ENCODE data around the gene CFAP58. TPM values are rescaled to one million over a fixed set of nuclear protein-coding genes. Genes with fewer than 3 reads are reported as not detected.

The CFAP58 gene, protein sequence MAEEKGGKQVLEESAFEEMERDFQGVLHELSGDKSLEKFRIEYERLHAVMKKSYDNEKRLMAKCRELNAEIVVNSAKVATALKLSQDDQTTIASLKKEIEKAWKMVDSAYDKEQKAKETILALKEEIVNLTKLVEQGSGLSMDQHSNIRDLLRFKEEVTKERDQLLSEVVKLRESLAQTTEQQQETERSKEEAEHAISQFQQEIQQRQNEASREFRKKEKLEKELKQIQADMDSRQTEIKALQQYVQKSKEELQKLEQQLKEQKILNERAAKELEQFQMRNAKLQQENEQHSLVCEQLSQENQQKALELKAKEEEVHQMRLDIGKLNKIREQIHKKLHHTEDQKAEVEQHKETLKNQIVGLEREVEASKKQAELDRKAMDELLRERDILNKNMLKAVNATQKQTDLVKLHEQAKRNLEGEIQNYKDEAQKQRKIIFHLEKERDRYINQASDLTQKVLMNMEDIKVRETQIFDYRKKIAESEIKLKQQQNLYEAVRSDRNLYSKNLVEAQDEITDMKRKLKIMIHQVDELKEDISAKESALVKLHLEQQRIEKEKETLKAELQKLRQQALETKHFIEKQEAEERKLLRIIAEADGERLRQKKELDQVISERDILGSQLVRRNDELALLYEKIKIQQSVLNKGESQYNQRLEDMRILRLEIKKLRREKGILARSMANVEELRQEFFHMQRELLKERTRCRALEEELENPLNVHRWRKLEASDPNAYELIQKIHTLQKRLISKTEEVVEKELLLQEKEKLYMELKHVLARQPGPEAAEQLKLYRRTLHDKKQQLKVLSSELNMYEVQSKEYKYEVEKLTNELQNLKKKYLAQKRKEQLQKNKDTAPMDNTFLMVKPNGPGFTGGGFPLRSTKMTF
- total RNA-seq, result 0.55 and 1.1 TPM in 2 replicates

DNA sequence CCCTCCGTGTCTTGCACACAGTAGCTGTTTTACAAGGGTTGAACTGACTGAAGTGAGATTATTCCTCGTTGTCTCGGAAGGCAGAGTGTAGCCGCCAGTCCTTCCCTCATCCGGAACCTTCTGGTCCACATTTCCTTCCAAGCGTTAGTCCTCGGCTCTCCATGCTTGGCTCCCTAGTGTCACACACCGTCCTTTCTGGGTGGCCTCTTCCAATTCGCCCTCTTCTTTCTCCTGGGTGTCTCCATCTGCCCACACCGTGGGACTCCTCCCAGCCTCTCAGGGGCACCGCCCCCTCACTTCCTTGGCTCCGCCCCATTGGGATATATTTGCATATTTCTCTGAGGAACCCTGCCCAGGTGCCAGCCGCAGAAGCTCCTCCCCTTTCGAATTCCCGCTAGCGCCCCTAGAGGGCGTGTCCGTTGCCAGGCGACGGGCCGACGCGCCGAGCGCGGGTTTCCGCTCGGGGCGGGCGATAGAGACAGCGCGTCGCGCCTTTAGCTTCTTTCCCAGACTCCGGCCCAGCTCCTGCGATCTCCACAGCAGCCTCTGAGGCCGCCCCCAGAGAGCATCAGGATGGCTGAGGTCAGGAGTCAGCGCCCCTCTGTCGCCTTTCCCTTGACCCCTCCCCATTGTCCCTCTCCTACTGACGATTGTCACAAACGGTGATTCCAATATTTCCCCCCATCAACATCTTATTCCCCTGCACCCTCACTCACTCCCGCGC lies at the start of gene CFAP58:
TSS of gene CFAP58 (plus strand) at position 509 of the 724 bp plus-strand sequence. CDS start at position 574, 65 bp downstream.

DNA sequence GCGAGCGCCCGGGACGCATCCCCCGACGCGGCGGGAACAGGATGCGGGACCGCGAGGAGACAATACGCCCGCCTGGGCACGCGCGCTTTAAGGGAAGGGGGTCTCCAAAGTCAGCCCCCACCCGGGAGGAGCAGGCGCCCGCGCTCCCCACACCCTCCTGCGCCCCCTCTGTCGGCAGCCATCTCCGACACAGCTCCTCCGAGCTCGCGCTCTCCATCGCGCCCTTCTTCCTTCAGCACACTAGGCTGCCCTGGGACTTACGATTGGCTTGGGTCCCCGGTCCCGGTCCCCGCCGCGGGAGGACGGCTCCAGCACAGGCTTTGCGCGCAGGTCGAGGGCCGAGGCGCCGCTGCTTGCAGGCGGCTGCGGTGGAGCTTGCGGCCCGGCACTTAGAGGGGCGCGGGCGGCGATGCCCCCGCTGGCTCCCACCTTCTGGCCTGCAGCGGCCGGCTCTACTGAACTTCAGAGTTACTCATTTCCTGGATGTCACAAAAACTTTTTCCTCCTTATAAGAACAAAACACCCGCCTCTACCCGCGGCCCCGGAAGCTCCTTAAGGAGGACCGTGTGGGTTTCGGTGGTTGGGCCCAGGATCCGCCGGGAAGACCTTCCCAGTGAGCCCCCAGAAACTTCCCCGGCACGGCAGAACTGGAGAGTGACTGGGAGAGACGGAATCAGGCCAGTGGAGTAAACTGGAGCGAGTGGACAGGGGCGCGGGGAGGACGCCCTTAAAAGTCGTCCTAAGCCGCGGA lies 15.5 kb upstream of the CFAP58 start, which contains the start of gene ITPRIP:
TSS of gene ITPRIP (minus strand) at position 481 of the 751 bp plus-strand sequence. CDS start 22,414 bp downstream, outside the sequence.

Other genes starting within 250 kb of the CFAP58 start
- 13.2 and 14.8 TPM in 2 replicates for gene SFR1, start 231.7 kb upstream of the CFAP58 start, total RNA-seq
- 0.11 and 0.23 TPM in 2 replicates for gene CFAP43, start 121.5 kb upstream of the CFAP58 start, total RNA-seq
- 331 and 358 TPM in 2 replicates for gene GSTO1, start 98.9 kb upstream of the CFAP58 start, total RNA-seq
- 50.1 and 65.3 TPM in 2 replicates for gene GSTO2, start 84.6 kb upstream of the CFAP58 start, total RNA-seq
- gene ITPRIP, start 15.4 kb upstream of the CFAP58 start, total RNA-seq, result 16.6 and 27.3 TPM in 2 replicates